Activated T-helper 1 cell treated with Interleukin-2 at 50 U/mL for 16 hours (primary cell): ENCODE measurements around the gene CACNA1F.
"Not testable (repeated sequence)": the region's sequence is repeated elsewhere in the genome, so short reads cannot be mapped to it uniquely, and the experiment has no call there.

ENCODE experiments used
- DNase-seq: peaks from one replicate; pipeline ENCODE4 v3.0.0-alpha.2; 2020; ENCODE audit warnings: low read depth

CACNA1F gene

DNA sequence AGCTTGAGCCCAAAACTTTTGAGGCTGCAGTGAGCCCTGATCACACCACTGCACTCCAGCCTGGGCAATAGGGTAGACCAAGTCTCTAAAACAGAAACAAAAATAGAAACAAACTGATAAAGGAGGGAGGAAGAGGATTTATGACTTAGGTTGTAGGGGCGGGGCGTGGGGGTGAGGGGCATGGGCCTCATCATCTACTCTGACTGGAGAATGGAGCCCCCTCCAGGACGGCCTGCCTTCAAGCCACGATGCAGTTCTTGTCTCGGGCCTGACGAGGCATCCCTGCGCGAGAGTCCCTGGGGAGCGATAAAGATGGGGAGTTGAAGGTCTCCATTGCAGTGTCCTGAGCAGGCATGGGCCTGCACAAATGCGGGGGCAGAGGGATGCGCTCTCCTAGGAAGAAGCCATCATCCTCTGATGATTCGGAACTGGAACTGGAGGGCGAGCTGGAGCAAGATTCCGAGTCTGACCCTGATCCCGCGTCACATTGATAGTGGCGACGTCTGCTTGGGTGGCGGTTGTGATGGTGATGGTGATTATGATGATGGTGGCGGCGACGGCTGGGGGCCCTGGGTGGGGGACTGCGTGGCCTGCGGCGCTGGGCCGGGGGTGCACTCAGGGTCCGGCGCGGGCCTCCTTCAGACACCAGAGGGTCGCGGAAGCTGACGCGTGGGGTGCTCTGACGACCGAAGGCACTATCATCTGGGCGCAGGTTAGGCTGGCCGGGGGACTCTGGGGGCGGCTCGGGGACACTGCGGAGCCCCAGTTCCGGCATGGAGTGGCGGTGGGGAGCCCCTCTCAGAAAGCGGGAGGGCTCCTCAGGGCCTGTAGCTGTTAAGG lies 57.5 kb downstream of the CACNA1F start:
- no peak for DNase-seq

DNA sequence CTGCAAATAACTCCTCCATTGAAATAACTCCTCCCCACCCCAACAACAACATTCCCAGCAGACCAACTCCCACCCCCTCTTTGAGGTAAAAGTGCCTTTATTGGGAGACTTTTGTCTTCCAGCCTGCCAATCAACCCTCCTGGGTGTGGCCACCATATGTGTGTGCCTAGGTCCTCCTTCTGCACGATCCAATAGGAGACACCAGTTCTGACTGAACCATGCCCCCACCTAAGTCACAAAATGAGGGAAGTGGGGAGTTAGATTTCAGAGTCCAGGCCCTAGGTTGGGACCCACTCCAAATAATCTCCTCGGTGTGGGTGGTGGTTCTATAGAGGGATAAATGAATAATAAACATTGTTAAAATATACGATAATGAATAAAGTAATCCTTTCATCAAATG lies 58.4 kb downstream of the CACNA1F start:
- DNase-seq, result no peak

DNA sequence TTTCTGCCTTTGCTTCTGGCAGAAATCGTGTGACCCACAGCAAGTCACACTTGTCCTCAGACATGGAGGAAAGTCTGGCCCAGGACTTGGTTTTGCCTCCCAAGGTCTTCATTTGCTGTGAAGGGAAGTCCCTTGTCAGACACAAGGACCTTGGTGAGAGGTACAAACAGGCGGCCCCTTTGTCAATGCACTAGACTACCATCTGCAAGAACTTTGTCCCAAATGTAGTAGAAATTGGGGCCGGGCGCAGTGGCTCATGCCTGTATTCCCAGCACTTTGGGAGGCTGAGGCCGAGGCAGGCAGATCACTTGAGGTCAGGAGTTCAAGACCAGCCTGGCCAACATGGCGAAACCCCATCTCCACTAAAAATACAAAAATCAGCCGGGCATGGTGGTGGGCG lies 59.6 kb downstream of the CACNA1F start:
- DNase-seq, result not testable (repeated sequence)

DNA sequence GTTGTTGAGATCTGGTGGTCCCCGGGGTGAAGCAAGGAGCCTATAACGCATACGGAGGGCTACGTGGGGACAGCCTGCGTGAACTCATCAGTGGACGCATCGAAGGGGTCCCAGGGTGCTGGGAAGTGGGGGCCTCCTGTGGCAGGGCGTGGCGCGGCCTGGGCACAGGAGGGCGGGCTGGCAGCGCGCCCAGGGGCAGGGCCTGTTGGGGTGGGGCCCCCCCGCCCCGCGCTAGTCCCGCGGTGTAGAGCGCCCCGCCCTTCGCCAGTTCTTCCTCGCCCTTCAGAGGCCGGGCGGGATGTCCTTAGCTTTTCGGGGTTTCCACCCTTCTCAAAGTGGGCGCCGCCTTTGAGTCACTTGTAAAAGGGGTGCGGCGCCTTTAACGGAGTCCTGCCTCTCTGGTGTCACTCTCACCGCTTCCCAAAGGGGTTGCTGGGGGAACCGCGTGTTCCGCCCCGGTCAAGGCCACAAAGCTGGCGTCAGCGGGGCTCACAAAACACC lies 60.8 kb downstream of the CACNA1F start:
- peak; percentile 50 for DNase-seq

DNA sequence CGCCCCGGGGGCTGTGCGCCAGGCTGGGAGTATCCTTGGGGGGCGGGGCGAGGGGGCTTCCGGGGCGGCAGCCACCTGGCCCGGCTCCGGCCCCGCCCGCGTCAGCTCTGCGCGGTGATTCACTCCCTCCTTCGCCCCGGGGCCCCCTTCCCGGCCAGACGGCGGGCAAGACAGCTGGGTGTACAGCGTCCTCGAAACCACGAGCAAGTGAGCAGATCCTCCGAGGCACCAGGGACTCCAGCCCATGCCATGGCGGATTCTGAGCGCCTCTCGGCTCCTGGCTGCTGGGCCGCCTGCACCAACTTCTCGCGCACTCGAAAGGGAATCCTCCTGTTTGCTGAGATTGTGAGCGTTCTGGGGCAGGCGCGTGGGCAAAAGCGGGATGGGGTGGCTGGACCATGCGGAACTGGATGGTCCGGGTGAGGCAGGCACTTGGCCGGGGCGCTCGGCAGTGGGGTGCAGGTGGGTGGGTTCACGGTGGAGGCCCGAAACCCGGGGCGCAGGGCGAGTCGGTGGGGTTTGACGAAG lies 61.3 kb downstream of the CACNA1F start, which contains the start of gene PLP2:
TSS of gene PLP2 (plus strand) at position 147 of the 528 bp plus-strand sequence. CDS start at position 250, 103 bp downstream.
- peak; percentile 65 for DNase-seq

DNA sequence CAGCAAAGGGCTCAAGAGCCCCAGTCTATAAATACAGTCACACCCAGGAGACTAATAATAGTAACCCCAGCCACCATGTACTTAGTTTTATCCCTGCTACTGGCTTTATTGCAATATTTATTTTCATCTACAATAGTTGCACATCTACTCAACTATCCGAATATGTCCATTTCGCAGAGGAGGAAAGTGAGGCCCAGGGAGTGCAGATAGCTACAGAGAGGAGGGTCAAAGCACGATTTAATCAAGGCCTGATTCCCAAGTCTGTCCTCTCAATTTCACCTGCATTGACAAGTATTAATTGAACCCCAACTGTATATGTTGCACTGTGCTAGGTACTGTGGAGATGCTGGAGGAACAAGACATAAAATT lies 65.4 kb downstream of the CACNA1F start:
- no peak for DNase-seq

DNA sequence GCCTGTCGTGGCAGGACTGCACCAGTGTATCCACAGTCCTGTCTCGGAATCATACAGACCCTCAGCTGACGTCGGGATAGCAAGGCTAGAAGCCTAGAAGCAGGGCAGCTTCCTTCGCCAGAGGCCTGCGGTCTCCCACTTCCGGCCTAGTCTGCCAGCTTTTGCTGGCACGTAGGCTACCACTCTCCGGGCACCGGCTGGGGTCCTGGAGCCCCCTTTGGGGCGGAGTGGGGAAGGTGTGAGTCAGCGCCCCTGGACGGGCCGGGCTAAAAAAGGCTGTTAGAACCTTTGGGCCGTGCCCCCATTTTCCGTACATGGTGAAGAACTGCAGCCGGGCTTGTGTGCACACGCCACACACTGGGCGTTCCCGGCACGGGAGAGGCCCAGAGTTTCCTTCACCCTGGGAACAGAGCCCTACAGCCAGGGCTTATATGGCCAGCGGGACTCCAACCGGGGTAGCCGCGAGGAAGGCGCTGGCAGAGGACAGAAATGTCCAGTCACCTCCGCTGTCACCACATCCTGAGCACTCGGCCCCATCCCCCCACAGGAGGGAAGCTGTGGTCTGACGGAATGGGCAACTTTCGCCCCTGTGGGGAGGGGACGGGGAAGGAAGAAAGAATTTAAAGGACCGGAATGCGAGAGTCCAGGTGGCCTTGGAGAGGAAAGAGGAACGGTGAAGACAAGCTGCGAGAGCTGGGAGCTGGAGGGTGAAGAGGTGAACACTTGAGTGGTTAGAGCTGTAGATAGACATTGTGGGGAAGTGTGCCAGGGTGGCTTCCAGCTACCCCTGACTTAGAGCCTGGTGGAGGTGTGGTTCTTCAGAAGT lies 66.0 kb downstream of the CACNA1F start:
- peak; percentile 58 for DNase-seq

DNA sequence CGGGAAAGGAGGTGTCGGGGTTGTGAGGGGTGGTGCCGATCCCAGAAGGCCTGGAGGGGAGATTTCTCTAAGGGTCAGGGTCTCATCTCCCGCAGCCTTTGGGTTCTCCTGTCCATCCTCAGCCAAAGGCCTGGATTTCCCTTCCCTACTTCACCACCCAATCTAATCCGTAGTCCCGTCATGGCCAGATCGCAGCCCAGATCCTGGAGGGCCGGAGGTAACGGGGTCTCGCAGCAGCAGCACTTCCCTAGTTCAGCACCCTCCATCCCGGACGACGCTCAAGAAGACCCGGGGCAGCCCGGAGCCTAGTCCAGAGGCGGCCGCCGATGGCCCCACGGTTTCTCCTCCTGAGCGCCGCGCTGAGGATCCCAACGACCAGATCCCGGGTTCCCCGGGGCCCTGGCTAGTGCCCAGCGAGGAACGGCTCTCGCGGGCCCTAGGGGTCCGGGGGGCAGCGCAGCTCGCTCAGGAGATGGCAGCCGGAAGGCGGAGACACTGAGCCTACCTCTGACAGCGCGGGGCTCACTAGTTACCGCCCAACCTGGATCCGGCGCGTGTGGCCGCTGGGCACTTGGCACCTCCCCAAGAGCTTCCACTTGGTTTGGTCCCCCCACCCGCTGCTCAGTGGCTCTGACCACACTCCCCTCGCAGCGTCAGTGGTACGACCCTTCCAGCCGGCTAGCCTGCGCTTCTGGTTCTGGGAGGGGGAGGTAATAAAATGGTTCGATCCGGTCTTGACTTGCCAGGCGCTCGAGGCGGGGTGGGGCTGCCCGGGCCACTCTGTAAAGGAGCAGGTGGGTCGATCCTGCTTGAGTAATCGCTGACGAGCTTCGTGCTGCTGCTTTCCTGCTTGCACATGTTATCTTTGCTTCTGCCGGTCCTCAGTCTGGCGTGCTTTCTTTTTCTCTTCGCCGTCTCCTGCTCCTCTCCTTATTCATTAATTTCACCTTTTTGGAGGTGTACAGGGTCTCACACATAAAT lies 66.9 kb downstream of the CACNA1F start:
- peak; percentile 55 for DNase-seq

DNA sequence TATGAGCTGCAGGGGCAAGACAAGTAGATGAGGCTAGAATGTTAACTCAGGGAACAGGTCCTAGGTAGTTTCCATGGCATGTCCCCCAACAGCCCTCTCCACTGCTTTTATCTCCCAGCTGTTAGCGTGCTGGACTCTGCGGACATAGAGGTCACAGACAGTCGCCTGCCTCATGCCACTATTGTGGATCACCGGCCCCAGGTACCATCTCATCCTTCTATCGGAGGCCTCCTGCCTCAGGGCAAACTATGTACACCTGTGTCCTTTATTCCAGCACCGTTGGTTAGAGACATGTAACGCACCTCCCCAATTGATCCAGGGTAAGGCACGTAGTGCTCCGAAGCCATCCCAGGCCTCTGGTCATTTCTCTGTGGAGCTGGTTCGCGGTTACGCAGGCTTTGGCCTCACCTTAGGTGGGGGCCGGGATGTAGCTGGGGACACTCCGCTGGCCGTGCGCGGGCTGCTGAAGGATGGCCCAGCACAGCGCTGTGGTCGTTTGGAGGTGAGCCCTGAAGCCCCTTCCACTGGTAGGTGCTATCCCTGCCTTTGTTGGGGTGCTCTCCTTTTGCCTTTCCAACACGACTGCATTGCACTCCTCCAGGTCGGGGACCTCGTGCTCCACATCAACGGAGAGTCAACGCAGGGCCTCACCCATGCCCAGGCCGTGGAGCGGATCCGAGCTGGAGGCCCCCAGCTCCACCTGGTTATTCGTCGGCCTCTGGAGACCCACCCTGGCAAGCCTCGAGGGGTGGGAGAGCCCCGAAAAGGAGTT lies 68.4 kb downstream of the CACNA1F start:
- DNase-seq, result no peak

DNA sequence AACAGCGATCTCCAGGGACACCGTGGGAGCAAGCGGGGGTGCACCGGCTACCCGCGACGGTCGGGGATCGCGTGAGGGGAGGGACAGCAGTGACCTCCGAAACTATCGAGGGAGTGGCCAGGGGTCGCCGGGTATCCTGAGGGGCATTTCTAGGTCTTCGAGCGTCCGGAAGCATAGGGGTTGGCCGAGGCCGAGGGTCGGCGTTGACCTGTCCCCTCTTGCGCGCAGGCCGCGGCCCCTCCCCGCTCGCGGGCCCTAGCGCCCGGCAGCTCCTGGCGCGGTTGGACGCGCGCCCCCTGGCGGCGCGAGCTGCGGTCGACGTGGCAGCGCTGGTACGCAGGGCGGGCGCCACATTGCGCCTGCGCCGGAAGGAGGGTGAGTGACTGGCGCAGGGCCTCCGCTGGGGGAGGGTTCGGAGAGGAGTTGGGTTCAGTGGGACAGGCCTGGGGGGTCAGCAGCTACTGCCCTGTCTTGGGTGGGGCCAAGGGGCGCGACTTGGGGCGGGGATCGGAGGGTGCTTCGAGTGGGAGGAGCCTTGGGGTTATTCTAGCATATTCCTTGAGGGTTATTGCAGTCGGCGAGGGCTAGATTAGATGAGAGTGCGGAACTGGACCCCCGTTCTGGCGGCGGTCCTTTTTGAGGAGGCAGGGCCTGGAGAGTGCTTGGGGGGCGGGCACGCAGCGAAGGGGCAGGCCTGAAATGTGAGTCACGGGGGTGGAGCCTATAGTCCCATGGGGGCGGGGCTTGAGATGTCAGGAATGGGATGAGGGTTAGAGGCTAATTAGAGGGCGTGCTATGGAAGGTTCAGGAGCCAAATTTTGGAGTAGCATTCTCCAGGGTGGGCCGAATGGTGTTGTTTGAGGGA lies 69.4 kb downstream of the CACNA1F start:
- DNase-seq, result peak; percentile 74

DNA sequence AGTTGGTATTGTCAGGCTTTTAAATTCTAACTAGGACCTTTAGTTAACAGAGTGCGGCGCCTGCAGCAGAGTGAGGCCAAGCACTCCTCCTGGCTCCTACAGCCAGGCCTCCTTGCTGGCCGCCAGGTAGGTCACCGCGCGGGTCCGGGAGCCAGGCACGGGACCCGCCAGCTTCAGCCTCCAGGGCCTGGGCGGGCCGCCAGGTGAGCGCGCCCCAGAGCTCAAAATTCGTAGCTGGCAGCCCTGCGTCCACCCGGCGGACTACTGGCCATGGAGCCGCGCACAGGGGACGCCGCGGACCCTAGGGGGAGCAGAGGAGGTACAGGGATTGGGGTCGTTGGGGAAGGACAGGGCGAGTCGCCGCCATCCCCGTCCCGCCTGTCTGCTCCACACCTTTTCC lies 70.5 kb downstream of the CACNA1F start, which contains the start of gene MAGIX:
TSS of gene MAGIX (plus strand) at position 139 of the 400 bp plus-strand sequence. CDS start at position 271, 132 bp downstream.
- DNase-seq, result no peak

DNA sequence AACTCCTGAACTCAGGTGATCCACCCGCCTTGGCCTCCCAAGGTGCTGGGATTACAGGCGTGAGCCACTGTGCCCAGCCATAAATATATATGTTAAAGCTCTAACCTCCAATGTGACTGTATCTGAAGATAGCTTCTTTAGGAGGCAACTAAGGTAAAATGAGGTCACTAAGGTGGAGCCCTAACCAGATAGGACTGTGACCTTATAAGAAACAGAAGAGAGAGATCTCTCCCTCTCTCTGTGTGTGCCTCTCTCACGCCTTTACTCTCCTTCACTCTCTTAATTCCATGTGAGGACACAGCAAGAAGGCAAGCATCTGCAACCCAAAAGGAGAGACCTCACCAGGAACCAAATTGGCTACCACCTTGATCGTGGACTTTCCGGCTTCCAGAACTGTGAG lies 71.5 kb downstream of the CACNA1F start:
- DNase-seq, result no peak

DNA sequence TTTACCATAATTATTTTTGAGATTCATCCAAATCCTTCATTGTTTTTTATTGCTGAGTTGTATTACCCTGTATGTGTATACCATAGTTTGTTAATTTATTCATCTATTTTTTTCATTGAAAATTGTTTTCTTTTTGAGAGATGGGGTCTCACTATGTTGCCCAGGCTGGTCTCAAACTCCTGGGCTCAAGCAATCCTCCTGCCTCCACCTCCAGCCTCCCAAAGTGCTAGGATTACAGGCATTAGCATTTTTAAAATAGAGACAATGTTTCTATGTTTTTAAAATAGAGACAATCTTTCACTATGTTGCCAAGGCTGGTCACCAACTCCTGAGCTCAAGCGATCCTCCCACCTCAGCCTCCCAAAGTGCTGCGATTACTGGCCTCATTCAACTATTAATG lies 72.2 kb downstream of the CACNA1F start:
- no peak for DNase-seq

DNA sequence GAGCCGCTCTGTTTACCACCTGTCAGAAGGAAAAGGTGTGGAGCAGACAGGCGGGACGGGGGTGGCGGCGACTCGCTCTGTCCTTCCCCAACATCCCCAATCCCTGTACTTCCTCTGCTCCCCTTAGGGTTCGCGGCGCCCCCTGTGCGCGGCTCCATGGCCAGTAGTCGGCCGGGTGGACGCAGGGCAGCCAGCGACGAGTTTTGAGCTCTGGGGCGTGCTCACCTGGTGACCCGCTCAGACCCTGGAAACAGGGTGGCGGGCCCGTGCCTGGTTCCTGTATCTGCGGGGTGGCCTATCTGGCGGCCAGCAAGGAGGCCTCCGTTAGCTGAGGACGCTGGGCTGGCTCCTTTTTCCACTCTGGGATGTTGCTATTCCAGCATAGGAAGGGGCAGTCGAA lies 75.9 kb downstream of the CACNA1F start:
- DNase-seq, result no peak

DNA sequence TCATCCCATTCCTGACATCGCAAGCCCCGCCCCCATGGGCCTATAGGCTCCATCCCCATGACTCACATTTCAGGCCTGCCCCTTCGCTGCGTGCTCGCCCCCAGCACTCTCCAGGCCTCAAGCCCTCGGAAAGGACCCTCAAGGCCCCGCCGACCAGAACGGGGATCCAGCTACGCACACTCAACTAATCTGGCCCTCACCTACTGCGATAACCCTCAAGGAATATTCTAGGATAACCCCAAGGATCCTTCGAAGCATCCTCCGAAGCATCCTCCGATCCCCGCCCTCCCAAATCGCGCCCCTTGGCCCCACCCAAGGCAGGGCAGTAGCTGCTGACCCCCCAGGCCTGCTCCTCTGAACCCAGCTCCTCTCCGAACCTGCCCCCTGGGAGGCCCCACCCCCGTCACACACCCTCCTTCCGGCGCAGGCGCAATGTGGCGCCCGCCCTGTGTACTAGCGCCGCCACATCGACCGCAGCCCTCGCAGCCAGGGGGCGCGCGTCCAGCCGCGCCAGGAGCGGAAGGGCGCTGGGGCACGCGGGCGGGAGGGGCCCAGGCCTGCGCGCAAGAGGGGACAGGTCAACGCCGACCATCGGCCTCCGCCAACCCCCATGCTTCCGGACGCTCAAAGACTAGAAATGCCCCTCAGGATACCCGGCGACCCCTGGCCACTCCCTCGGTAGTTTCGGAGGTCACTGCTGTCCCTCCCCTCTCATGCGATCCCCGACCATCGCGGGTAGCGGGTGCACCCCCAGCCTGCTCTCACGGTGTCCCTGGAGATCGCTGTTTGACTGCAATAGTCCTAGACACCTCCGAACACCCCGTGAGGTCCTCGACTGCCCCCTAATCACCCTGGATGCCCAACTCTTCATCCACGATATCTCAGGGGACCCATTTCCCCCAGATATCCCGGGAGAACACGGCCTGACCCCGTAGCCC lies 77.0 kb downstream of the CACNA1F start:
- DNase-seq, result peak; percentile 73

DNA sequence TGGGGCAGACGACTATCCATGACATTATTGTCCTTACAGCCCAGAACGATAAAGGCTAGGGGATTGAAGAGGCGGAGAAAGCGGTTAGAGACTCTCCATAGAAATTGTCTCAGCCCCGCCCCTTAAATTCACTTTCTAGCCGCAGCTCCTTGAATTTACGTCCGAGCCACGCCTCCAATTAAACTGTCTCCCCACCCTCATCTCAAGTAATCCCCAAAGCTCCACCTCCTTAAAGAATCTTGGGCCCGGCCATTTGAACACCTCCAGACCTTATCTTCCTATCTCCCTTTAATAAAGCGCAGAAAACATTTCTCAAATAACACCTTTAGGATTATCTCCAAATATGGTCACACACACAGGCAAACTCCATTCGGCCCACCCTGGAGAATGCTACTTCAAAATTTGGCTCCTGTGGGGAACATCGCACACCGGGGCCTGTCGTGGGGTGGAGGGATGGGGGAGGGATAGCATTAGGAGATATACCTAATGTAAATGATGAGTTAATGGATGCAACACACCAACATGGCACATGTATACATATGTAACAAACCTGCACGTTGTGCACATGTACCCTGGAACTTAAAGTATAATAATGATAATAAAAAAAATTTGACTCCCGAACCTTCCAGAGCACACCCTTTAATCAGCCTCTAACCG lies 77.8 kb downstream of the CACNA1F start:
- DNase-seq, result no peak
